ENCODE measurements around the gene MARCHF10. TPM values are rescaled to one million over a fixed set of nuclear protein-coding genes. Genes with fewer than 3 reads are reported as not detected.

The MARCHF10 gene
- total RNA-seq, 1 experiment from 2014 or later = not detected

DNA sequence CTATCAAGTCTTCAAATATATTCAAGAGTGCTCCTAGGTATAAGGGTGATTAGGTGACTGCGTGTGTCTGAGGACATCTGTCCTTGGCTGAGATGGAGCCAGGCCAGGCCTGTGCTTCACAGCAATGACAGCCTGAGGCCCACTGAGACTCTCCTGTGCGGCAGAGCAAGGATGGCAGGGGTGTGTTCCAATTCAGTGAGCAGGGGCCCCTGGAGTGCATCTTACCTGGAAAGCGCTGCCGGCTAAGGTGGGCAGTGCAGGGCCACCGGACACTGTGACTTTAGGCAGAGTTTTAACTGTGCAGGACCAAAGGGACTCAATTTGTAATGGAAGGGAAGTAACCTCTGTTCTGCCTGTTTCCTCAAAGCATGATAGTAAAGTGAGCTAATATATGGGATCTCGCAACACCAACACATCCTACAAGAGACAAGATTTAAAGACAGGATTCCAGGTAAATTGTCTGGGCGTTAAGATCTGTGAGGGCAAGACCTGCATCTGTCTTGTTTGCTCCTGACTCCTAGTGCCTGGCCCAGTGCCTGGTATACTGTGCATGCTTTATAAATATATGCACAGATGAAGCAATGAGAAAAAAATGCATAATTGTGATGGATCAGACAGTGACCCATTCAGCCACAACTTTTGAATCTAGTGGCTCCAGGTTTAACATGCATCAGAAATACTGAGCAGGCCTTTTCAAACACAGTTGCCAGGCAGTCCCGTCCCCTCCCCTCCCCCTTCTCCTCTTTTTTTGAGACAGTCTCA lies 93.9 kb downstream of the MARCHF10 start:
- H3K36me3 ChIP-seq (ENCODE audit: control insufficient read depth in 1 of 2, insufficient read depth in 2 of 2, low read length in 2 of 2) = no peaks in the 10 kb centered on the region
- no peaks in the 10 kb centered on the region for H3K27me3 ChIP-seq (ENCODE audit: insufficient read depth, low read length)
- intact Hi-C loops (cut with micrococcal nuclease) = no loop called here
- peaks cover 0 to 6% of the 10 kb centered on the region in 2 experiments; a peak in 2 of 4 replicates for H3K9me3 ChIP-seq (ENCODE audit: control insufficient read depth in 1 of 2, insufficient read depth in 1 of 2, low read depth in 1 of 2, low read length in 2 of 2)
- ChIA-PET RAD21 (ENCODE audit: low non-redundant PET in 1 of 2, low total read pairs in 2 of 2, uncharacterized antibody in 2 of 2, unreplicated experiment in 2 of 2) (no interaction called here), POLR2A (no interaction called here), CTCF (no interaction called here)
- TF ChIP-seq, protein P1, sequence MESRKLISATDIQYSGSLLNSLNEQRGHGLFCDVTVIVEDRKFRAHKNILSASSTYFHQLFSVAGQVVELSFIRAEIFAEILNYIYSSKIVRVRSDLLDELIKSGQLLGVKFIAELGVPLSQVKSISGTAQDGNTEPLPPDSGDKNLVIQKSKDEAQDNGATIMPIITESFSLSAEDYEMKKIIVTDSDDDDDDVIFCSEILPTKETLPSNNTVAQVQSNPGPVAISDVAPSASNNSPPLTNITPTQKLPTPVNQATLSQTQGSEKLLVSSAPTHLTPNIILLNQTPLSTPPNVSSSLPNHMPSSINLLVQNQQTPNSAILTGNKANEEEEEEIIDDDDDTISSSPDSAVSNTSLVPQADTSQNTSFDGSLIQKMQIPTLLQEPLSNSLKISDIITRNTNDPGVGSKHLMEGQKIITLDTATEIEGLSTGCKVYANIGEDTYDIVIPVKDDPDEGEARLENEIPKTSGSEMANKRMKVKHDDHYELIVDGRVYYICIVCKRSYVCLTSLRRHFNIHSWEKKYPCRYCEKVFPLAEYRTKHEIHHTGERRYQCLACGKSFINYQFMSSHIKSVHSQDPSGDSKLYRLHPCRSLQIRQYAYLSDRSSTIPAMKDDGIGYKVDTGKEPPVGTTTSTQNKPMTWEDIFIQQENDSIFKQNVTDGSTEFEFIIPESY (IDR thresholded peaks at IDR 0.05; ENCODE audit: extremely low read depth, insufficient replicate concordance, low read length) = no peak
- TF ChIP-seq SP1 (IDR thresholded peaks at IDR 0.05; ENCODE audit: low read depth) = no peak
- TF ChIP-seq FOSL1 (IDR thresholded peaks at IDR 0.05; ENCODE audit: low read depth) = no peak
- no peak for TF ChIP-seq POLR2AphosphoS5 (IDR thresholded peaks at IDR 0.05; ENCODE audit: low read depth, low read length)
- TF ChIP-seq CTCF (IDR thresholded peaks at IDR 0.05 in 2 of 3, conservative IDR thresholded peaks at IDR 0.05 in 1 of 3; ENCODE audit: borderline replicate concordance in 1 of 3, insufficient read depth in 1 of 3, low read depth in 2 of 3, low read length in 2 of 3) = no peak
- no peak for TF ChIP-seq RAD21 (IDR thresholded peaks at IDR 0.05; ENCODE audit: low read depth)
- TF ChIP-seq ATF3 (IDR thresholded peaks at IDR 0.05) = no peak
- no peak for TF ChIP-seq YY1 (IDR thresholded peaks at IDR 0.05; ENCODE audit: extremely low read depth, insufficient replicate concordance, low read depth, low read length)
- no peak for TF ChIP-seq REST (IDR thresholded peaks at IDR 0.05; ENCODE audit: low read depth)
- TF ChIP-seq EZH2phosphoT487 (IDR thresholded peaks at IDR 0.05; ENCODE audit: borderline replicate concordance) = no peak
- TF ChIP-seq EZH2 (IDR thresholded peaks at IDR 0.05) = no peak
- no peak for TF ChIP-seq TCF7L2 (IDR thresholded peaks at IDR 0.05; ENCODE audit: borderline replicate concordance, extremely low read depth, insufficient read depth, insufficient read length)
- TF ChIP-seq ELF1 (IDR thresholded peaks at IDR 0.05; ENCODE audit: borderline replicate concordance, low read depth) = no peak
- no peak for TF ChIP-seq POLR2A (IDR thresholded peaks at IDR 0.05; ENCODE audit: borderline replicate concordance, extremely low read depth, insufficient read depth, insufficient read length)
- TF ChIP-seq, protein P2, sequence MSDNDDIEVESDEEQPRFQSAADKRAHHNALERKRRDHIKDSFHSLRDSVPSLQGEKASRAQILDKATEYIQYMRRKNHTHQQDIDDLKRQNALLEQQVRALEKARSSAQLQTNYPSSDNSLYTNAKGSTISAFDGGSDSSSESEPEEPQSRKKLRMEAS (IDR thresholded peaks at IDR 0.05) = no peak
- no peak for TF ChIP-seq ZNF274 (IDR thresholded peaks at IDR 0.05; ENCODE audit: low read depth, low read length)
- no peak for TF ChIP-seq ZFX (IDR thresholded peaks at IDR 0.05)
- ATAC-seq = no peak
- H3K27ac ChIP-seq (ENCODE audit: low read depth, low read length) = no peak overlapping the region
- no peak for DNase-seq (ENCODE audit: low read depth, low spot score)
- BruUV-seq (replicated peaks) = no TSS peak
- H2AFZ ChIP-seq (ENCODE audit: low read depth, low read length, poor library complexity, severe bottlenecking) = no peak overlapping the region
- H3K9me2 ChIP-seq (ENCODE audit: insufficient read depth) = no peaks in the 10 kb centered on the region
- no peaks in the 10 kb centered on the region for H4K20me1 ChIP-seq (ENCODE audit: insufficient read depth)
- H3K4me1 ChIP-seq (ENCODE audit: control insufficient read depth in 1 of 2, insufficient read depth in 2 of 2, low read length in 2 of 2) = peaks cover 12 to 38% of the 10 kb centered on the region in 2 experiments
- H3K9ac ChIP-seq (ENCODE audit: low read length) = no peak overlapping the region
- no peak overlapping the region for H3K4me3 ChIP-seq (replicated peaks in 1 of 2; ENCODE audit: low read depth in 1 of 2, low read length in 2 of 2)
- H3K79me2 ChIP-seq (ENCODE audit: insufficient read depth, low read length) = no peaks in the 10 kb centered on the region
- peak overlapping the region; percentile 49 for H3K4me2 ChIP-seq (ENCODE audit: low read length)
